ENCODE measurements around the gene RNMT. TPM values are rescaled to one million over a fixed set of nuclear protein-coding genes. Genes with fewer than 3 reads are reported as not detected.
"Not testable (repeated sequence)": the region's sequence is repeated elsewhere in the genome, so short reads cannot be mapped to it uniquely, and the experiment has no call there.

The RNMT gene
- total RNA-seq, 4 donors from 2014 or later: 7.9 to 64.8 (median 27.0) TPM

DNA sequence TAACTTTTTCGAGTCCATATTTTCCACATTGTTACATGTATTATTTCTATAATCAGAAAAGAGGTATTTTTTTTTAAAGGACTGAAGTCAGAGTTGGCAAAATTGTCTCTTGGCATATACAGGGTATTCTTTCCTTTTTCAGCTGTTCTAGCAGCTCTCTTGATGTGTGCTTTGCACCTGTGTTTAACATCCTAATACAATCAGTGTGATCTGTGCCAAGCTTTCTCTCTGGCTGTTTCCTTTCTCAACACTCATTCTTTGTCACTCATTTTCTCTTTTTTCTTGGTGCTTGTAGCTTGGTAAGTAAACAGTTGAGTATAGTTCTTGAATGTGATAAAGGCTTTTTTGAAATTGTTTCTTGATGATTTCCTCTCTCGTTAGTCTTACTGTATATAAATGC, 9.2 kb downstream of the RNMT start:
- Histone ChIP-seq H3K36me3 (no peaks in the 10 kb centered on the region), H3K4me1 (no peaks in the 10 kb centered on the region), H3K9me3 (no peaks in the 10 kb centered on the region), H3K27ac (no peak overlapping the region), H3K4me3 (no peak overlapping the region), H3K27me3 (no peaks in the 10 kb centered on the region)
- intact Hi-C loops (cut with DNase I; ENCODE audit: low total_unique reads): no loop called here
- TF ChIP-seq, protein P1, sequence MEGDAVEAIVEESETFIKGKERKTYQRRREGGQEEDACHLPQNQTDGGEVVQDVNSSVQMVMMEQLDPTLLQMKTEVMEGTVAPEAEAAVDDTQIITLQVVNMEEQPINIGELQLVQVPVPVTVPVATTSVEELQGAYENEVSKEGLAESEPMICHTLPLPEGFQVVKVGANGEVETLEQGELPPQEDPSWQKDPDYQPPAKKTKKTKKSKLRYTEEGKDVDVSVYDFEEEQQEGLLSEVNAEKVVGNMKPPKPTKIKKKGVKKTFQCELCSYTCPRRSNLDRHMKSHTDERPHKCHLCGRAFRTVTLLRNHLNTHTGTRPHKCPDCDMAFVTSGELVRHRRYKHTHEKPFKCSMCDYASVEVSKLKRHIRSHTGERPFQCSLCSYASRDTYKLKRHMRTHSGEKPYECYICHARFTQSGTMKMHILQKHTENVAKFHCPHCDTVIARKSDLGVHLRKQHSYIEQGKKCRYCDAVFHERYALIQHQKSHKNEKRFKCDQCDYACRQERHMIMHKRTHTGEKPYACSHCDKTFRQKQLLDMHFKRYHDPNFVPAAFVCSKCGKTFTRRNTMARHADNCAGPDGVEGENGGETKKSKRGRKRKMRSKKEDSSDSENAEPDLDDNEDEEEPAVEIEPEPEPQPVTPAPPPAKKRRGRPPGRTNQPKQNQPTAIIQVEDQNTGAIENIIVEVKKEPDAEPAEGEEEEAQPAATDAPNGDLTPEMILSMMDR (IDR thresholded peaks at IDR 0.05): no peak
- no peak for DNase-seq

DNA sequence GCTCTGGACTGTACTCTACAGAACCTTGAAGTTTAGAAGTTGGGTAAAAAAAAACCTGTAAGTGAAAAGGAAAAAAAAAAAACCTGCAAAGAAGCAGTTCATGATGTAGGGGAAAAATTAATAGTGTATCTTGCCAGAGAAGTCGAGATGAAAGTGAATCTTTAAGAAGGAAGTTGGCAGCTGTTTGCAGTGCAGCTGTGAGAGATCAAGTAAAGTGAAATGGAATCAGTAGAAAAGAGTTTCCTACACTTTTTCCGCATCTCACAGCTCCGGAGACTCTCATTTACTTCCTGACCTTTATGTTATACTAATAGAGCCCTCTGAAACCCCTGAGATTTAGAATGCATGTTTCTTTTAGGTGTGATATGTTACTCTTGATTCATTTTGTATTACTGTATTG, 19.2 kb downstream of the RNMT start:
- DNase-seq: no peak
- Histone ChIP-seq H3K36me3 (no peaks in the 10 kb centered on the region), H3K4me3 (no peak overlapping the region), H3K27me3 (no peaks in the 10 kb centered on the region), H3K9me3 (no peaks in the 10 kb centered on the region), H3K27ac (no peak overlapping the region), H3K4me1 (no peaks in the 10 kb centered on the region)
- intact Hi-C loops (cut with DNase I; ENCODE audit: low total_unique reads): no loop called here
- TF ChIP-seq POLR2A (IDR thresholded peaks at IDR 0.05): no peak
- TF ChIP-seq, protein P1 (IDR thresholded peaks at IDR 0.05): no peak

DNA sequence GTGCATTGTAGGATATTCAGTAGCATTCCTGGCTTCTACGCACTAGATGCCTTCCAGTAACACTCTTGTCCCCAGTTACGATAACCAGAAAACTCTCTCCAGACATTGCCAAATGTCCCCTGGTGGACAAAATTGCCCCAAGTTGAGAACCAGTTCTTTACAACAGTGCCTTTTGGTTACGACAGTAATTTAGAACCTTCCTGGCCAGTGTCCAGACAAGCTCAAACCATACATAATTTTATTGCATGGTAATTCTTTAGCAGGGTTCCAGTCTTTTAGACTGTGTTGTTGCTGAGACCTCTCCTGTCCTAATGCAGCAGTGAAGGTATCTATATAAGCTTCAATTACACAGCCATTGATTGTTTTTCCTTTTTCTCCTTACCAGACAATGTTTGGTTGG, 20.2 kb downstream of the RNMT start:
- Histone ChIP-seq H3K4me3 (no peak overlapping the region), H3K27me3 (no peaks in the 10 kb centered on the region), H3K27ac (no peak overlapping the region), H3K9me3 (no peaks in the 10 kb centered on the region), H3K4me1 (no peaks in the 10 kb centered on the region), H3K36me3 (no peaks in the 10 kb centered on the region)
- no peak for DNase-seq
- intact Hi-C loops (cut with DNase I; ENCODE audit: low total_unique reads): no loop called here
- no peak for TF ChIP-seq POLR2A (IDR thresholded peaks at IDR 0.05)
- TF ChIP-seq, protein P1 (IDR thresholded peaks at IDR 0.05): no peak

DNA sequence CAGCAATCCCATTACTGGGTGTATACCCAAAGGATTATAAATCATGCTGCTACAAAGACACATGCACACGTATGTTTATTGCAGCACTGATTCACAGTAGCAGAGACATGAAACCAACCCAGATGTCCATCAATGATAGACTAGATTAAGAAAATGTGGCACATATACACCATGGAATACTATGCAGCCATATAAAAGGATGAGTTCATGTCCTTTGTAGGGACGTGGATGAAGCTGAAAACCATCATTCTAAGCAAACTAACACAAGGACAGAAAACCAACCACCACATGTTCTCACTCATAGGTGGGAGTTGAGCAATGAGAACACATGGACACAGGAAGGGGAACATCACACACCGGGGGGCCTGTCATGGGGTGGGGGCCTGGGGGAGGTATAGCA, 25.1 kb downstream of the RNMT start:
- H3K4me3 ChIP-seq; DNase-seq; H3K27ac ChIP-seq; H3K9me3 ChIP-seq; H3K36me3 ChIP-seq; H3K27me3 ChIP-seq; intact Hi-C loops (cut with DNase I; ENCODE audit: low total_unique reads); H3K4me1 ChIP-seq: not testable (repeated sequence)

- H3K27me3 ChIP-seq: no peaks in the 10 kb centered on the region
- no peaks in the 10 kb centered on the region for H3K9me3 ChIP-seq
- H3K4me1 ChIP-seq: no peaks in the 10 kb centered on the region
- intact Hi-C loops (cut with DNase I; ENCODE audit: low total_unique reads): no loop called here
- H3K27ac ChIP-seq: no peak overlapping the region
- no peaks in the 10 kb centered on the region for H3K36me3 ChIP-seq
- no peak for TF ChIP-seq POLR2A (IDR thresholded peaks at IDR 0.05)
- H3K4me3 ChIP-seq: no peak overlapping the region
- DNase-seq: no peak
Observed at GRCh38 chr18:13756261-13756660, 29.8 kb downstream of the RNMT start.

GRCh38 chr18:13756671-13757070, 30.2 kb downstream of the RNMT start:
- Histone ChIP-seq H3K4me3 (no peak overlapping the region), H3K27me3 (no peaks in the 10 kb centered on the region), H3K27ac (no peak overlapping the region), H3K4me1 (no peaks in the 10 kb centered on the region), H3K36me3 (no peaks in the 10 kb centered on the region), H3K9me3 (no peaks in the 10 kb centered on the region)
- intact Hi-C loops (cut with DNase I; ENCODE audit: low total_unique reads): no loop called here
- TF ChIP-seq, protein P1 (IDR thresholded peaks at IDR 0.05): no peak
- no peak for TF ChIP-seq POLR2A (IDR thresholded peaks at IDR 0.05)
- DNase-seq: no peak

Measured in uterus (tissue), 4 donors.